ENCODE measurements around the gene CANT1. TPM values are rescaled to one million over a fixed set of nuclear protein-coding genes. Genes with fewer than 3 reads are reported as not detected.

CANT1 gene
- total RNA-seq, 1 experiment from 2014 or later: 34.1 TPM

- H3K4me1 Mint-ChIP-seq: no peaks in the 10 kb centered on the region
- DNase-seq (ENCODE audit: low spot score) (no peak), ATAC-seq (no peak)
- POLR2A ChIA-PET: no interaction called here
- CTCF ChIA-PET: interaction anchor here (2.5 kb wide), 1 partner anchor 10 kb away, joined by 8 read pairs; no protein-coding TSS in a partner anchor
- H3K27me3 Mint-ChIP-seq (ENCODE audit: low read depth): peaks cover 29% of the 10 kb centered on the region
- TF ChIP-seq ZNF671 (CRISPR knock-in tag; IDR thresholded peaks at IDR 0.05): no peak
- TF ChIP-seq, protein P1, sequence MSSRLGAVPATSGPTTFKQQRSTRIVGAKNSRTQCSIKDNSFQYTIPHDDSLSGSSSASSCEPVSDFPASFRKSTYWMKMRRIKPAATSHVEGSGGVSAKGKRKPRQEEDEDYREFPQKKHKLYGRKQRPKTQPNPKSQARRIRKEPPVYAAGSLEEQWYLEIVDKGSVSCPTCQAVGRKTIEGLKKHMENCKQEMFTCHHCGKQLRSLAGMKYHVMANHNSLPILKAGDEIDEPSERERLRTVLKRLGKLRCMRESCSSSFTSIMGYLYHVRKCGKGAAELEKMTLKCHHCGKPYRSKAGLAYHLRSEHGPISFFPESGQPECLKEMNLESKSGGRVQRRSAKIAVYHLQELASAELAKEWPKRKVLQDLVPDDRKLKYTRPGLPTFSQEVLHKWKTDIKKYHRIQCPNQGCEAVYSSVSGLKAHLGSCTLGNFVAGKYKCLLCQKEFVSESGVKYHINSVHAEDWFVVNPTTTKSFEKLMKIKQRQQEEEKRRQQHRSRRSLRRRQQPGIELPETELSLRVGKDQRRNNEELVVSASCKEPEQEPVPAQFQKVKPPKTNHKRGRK (CRISPR knock-in tag; IDR thresholded peaks at IDR 0.05; ENCODE audit: borderline replicate concordance): no peak
- TF ChIP-seq, protein P2, sequence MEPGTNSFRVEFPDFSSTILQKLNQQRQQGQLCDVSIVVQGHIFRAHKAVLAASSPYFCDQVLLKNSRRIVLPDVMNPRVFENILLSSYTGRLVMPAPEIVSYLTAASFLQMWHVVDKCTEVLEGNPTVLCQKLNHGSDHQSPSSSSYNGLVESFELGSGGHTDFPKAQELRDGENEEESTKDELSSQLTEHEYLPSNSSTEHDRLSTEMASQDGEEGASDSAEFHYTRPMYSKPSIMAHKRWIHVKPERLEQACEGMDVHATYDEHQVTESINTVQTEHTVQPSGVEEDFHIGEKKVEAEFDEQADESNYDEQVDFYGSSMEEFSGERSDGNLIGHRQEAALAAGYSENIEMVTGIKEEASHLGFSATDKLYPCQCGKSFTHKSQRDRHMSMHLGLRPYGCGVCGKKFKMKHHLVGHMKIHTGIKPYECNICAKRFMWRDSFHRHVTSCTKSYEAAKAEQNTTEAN (CRISPR knock-in tag; IDR thresholded peaks at IDR 0.05): no peak
- TF ChIP-seq MYBL2 (CRISPR knock-in tag; IDR thresholded peaks at IDR 0.05): no peak
- TF ChIP-seq TP53 (CRISPR knock-in tag; IDR thresholded peaks at IDR 0.05): no peak
- TF ChIP-seq JAZF1 (CRISPR knock-in tag; IDR thresholded peaks at IDR 0.05): no peak
- TF ChIP-seq, protein P3, sequence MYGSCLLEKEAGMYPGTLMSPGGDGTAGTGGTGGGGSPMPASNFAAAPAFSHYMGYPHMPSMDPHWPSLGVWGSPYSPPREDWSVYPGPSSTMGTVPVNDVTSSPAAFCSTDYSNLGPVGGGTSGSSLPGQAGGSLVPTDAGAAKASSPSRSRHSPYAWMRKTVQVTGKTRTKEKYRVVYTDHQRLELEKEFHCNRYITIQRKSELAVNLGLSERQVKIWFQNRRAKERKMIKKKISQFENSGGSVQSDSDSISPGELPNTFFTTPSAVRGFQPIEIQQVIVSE (CRISPR knock-in tag; IDR thresholded peaks at IDR 0.05; ENCODE audit: borderline replicate concordance): no peak
- TF ChIP-seq, protein P4, sequence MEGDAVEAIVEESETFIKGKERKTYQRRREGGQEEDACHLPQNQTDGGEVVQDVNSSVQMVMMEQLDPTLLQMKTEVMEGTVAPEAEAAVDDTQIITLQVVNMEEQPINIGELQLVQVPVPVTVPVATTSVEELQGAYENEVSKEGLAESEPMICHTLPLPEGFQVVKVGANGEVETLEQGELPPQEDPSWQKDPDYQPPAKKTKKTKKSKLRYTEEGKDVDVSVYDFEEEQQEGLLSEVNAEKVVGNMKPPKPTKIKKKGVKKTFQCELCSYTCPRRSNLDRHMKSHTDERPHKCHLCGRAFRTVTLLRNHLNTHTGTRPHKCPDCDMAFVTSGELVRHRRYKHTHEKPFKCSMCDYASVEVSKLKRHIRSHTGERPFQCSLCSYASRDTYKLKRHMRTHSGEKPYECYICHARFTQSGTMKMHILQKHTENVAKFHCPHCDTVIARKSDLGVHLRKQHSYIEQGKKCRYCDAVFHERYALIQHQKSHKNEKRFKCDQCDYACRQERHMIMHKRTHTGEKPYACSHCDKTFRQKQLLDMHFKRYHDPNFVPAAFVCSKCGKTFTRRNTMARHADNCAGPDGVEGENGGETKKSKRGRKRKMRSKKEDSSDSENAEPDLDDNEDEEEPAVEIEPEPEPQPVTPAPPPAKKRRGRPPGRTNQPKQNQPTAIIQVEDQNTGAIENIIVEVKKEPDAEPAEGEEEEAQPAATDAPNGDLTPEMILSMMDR (IDR thresholded peaks at IDR 0.05): no peak
- no peak for TF ChIP-seq AR (CRISPR knock-in tag; IDR thresholded peaks at IDR 0.05)
- TF ChIP-seq, protein P5, sequence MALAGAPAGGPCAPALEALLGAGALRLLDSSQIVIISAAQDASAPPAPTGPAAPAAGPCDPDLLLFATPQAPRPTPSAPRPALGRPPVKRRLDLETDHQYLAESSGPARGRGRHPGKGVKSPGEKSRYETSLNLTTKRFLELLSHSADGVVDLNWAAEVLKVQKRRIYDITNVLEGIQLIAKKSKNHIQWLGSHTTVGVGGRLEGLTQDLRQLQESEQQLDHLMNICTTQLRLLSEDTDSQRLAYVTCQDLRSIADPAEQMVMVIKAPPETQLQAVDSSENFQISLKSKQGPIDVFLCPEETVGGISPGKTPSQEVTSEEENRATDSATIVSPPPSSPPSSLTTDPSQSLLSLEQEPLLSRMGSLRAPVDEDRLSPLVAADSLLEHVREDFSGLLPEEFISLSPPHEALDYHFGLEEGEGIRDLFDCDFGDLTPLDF (CRISPR knock-in tag; IDR thresholded peaks at IDR 0.05): no peak
- TF ChIP-seq, protein P6, sequence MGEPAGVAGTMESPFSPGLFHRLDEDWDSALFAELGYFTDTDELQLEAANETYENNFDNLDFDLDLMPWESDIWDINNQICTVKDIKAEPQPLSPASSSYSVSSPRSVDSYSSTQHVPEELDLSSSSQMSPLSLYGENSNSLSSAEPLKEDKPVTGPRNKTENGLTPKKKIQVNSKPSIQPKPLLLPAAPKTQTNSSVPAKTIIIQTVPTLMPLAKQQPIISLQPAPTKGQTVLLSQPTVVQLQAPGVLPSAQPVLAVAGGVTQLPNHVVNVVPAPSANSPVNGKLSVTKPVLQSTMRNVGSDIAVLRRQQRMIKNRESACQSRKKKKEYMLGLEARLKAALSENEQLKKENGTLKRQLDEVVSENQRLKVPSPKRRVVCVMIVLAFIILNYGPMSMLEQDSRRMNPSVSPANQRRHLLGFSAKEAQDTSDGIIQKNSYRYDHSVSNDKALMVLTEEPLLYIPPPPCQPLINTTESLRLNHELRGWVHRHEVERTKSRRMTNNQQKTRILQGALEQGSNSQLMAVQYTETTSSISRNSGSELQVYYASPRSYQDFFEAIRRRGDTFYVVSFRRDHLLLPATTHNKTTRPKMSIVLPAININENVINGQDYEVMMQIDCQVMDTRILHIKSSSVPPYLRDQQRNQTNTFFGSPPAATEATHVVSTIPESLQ (CRISPR knock-in tag; IDR thresholded peaks at IDR 0.05): no peak
- peaks cover 43% of the 10 kb centered on the region for H3K9me3 Mint-ChIP-seq
- H3K4me3 Mint-ChIP-seq: no peak overlapping the region
- H3K27ac Mint-ChIP-seq: no peak overlapping the region
- peaks cover 7% of the 10 kb centered on the region; the same call in 1 of the 2 replicates for H3K36me3 Mint-ChIP-seq
These were observed 45.6 kb upstream of the CANT1 start for GRCh38 chr17:79055197-79055596.

- Mint-ChIP-seq H3K36me3 (peaks cover 7% of the 10 kb centered on the region; the same call in 1 of the 2 replicates), H3K27ac (no peak overlapping the region), H3K4me3 (no peak overlapping the region), H3K9me3 (peaks cover 43% of the 10 kb centered on the region), H3K4me1 (no peaks in the 10 kb centered on the region), H3K27me3 (ENCODE audit: low read depth) (peaks cover 29% of the 10 kb centered on the region)
- CTCF ChIA-PET: interaction anchor here (2.5 kb wide), 1 partner anchor 9 kb away, joined by 8 read pairs; no protein-coding TSS in a partner anchor
- POLR2A ChIA-PET: no interaction called here
- DNase-seq (ENCODE audit: low spot score) (no peak), ATAC-seq (no peak)
- TF ChIP-seq IRF2 (CRISPR knock-in tag; IDR thresholded peaks at IDR 0.05; ENCODE audit: borderline replicate concordance, low read depth) (no peak), PRRX2 (CRISPR knock-in tag; IDR thresholded peaks at IDR 0.05) (no peak), STAT6 (CRISPR knock-in tag; conservative IDR thresholded peaks at IDR 0.05; ENCODE audit: low read depth) (no peak), CREM (CRISPR knock-in tag; IDR thresholded peaks at IDR 0.05) (no peak), ZNF416 (CRISPR knock-in tag; IDR thresholded peaks at IDR 0.05) (no peak), EMX1 (CRISPR knock-in tag; IDR thresholded peaks at IDR 0.05) (no peak)
- TF ChIP-seq, protein P3 (CRISPR knock-in tag; IDR thresholded peaks at IDR 0.05; ENCODE audit: borderline replicate concordance): no peak
These were observed 44.8 kb upstream of the CANT1 start for GRCh38 chr17:79054200-79054960.
